22Rv1 (cell line): ENCODE data around the gene RABGAP1L.

Experiments used
- ZFX ChIP-seq: fragments of 450-650 bp; IDR thresholded peaks from 2 replicates; pipeline ENCODE4 v1.6.1; 2017; ENCODE audit warnings: antibody characterized with exemption, borderline replicate concordance
- TF ChIP-seq, protein P1 (sequence below): fragments of 450-650 bp; IDR thresholded peaks from 2 replicates; pipeline ENCODE4 v1.5.1; 2017; ENCODE audit warnings: mild to moderate bottlenecking

- TF ChIP-seq, protein P1, sequence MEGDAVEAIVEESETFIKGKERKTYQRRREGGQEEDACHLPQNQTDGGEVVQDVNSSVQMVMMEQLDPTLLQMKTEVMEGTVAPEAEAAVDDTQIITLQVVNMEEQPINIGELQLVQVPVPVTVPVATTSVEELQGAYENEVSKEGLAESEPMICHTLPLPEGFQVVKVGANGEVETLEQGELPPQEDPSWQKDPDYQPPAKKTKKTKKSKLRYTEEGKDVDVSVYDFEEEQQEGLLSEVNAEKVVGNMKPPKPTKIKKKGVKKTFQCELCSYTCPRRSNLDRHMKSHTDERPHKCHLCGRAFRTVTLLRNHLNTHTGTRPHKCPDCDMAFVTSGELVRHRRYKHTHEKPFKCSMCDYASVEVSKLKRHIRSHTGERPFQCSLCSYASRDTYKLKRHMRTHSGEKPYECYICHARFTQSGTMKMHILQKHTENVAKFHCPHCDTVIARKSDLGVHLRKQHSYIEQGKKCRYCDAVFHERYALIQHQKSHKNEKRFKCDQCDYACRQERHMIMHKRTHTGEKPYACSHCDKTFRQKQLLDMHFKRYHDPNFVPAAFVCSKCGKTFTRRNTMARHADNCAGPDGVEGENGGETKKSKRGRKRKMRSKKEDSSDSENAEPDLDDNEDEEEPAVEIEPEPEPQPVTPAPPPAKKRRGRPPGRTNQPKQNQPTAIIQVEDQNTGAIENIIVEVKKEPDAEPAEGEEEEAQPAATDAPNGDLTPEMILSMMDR, result no peak
- no peak for TF ChIP-seq ZFX
Measured at GRCh38 chr1:174819596-174819995, 660.3 kb downstream of the RABGAP1L start.
